Measurements from ENCODE around the gene EPHB1.

DNA sequence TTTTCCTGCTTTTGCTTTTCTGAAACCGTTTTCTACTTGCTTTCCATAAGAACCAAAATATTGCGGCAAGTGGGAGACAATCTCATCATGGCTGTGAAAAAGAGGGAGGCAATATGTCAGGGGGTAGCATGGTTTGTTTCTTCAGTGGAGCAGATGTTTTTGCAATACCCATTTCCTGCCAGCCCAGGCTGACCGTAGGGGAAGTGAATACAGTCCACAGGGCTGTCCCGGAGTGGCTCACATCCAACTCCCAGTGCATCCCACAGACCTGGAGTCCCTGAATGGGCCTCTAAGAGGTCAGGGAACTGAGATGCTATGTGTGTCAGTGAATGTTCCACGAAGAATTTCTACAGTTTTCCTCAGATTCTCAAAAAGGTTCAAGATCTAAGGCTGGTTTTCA is 69.6 kb downstream of the EPHB1 start:
- TF ChIP-seq, protein P1, sequence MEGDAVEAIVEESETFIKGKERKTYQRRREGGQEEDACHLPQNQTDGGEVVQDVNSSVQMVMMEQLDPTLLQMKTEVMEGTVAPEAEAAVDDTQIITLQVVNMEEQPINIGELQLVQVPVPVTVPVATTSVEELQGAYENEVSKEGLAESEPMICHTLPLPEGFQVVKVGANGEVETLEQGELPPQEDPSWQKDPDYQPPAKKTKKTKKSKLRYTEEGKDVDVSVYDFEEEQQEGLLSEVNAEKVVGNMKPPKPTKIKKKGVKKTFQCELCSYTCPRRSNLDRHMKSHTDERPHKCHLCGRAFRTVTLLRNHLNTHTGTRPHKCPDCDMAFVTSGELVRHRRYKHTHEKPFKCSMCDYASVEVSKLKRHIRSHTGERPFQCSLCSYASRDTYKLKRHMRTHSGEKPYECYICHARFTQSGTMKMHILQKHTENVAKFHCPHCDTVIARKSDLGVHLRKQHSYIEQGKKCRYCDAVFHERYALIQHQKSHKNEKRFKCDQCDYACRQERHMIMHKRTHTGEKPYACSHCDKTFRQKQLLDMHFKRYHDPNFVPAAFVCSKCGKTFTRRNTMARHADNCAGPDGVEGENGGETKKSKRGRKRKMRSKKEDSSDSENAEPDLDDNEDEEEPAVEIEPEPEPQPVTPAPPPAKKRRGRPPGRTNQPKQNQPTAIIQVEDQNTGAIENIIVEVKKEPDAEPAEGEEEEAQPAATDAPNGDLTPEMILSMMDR (IDR thresholded peaks at IDR 0.05), result no peak
- TF ChIP-seq POLR2A (IDR thresholded peaks at IDR 0.05) (no peak), EP300 (IDR thresholded peaks at IDR 0.05; ENCODE audit: low read depth) (no peak)

Data from transverse colon (tissue), 3 donors.